Gastrocnemius medialis (tissue), 4 donors: Measurements from ENCODE around the gene RUNX1.

ENCODE experiments used
- POLR2A ChIP-seq, 2 donors: fragments of 450-650 bp; IDR thresholded peaks; one replicate each; pipeline ENCODE4 v1.6.1; 2017; ENCODE audit warnings: antibody characterized with exemption in 2 of 2, mild to moderate bottlenecking in 2 of 2, moderate library complexity in 2 of 2
- TF ChIP-seq, protein P1 (sequence below), 5 experiments: fragments of 450-650 bp in 3 of 5; fragments of 200-600 bp in 2 of 5; sonication (generic) in 2 of 5; IDR thresholded peaks in 4 of 5; conservative IDR thresholded peaks in 1 of 5; 1 replicate in 4 of 5; 2 replicates in 1 of 5; pipeline ENCODE4 v1.5.1; 2016 to 2019; ENCODE audit warnings: antibody characterized with exemption in 5 of 5, mild to moderate bottlenecking in 3 of 5, moderate library complexity in 3 of 5

DNA sequence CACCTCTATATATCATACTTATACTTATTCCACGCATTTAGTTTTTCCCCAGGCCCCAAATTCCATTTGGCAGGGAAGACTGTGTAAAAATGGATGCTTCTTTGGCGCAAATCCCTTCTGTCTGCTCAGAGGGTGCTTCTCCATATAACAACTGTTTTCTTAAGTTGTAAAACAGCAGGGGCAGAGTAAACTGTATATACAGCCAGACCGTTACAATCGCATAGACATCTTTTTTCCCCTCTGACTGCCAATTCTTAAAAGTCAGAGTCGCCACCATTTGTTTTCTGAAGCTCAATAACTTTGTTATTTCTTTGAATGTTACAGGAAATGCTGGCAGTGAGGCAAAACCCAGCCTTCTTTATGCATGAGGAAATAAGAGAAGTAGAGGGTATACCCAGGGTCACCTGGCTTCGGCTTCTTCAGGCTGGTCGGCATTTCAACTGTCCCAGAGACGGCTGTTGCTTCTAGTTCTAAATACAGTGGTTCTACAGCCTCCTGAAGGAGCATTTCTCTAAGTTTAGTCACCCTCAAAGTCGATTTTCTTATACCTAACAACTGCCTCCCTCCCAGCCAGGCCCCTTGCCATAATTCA is 191.9 kb downstream of the RUNX1 start:
- TF ChIP-seq, protein P1, sequence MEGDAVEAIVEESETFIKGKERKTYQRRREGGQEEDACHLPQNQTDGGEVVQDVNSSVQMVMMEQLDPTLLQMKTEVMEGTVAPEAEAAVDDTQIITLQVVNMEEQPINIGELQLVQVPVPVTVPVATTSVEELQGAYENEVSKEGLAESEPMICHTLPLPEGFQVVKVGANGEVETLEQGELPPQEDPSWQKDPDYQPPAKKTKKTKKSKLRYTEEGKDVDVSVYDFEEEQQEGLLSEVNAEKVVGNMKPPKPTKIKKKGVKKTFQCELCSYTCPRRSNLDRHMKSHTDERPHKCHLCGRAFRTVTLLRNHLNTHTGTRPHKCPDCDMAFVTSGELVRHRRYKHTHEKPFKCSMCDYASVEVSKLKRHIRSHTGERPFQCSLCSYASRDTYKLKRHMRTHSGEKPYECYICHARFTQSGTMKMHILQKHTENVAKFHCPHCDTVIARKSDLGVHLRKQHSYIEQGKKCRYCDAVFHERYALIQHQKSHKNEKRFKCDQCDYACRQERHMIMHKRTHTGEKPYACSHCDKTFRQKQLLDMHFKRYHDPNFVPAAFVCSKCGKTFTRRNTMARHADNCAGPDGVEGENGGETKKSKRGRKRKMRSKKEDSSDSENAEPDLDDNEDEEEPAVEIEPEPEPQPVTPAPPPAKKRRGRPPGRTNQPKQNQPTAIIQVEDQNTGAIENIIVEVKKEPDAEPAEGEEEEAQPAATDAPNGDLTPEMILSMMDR (IDR thresholded peaks at IDR 0.05 in 4 of 5, conservative IDR thresholded peaks at IDR 0.05 in 1 of 5): no peak
- TF ChIP-seq POLR2A (IDR thresholded peaks at IDR 0.05): no peak
